ENCODE measurements around the gene ITPKB. TPM values are rescaled to one million over a fixed set of nuclear protein-coding genes. Genes with fewer than 3 reads are reported as not detected.

ITPKB gene
- total RNA-seq, 1 experiment from 2014 or later, result 4.4 TPM

GRCh38 chr1:226608699-226609505 is 130.2 kb downstream of the ITPKB start:
- peak; percentile 68 to 69 for DNase-seq

GRCh38 chr1:226607821-226608220 is 131.3 kb downstream of the ITPKB start:
- intact Hi-C loops (cut with micrococcal nuclease; ENCODE audit: unreplicated experiment), result no loop called here
- Mint-ChIP-seq H3K4me1 (ENCODE audit: low read depth, unreplicated experiment) (peaks cover 10% of the 10 kb centered on the region), H3K4me3 (ENCODE audit: unreplicated experiment) (no peak overlapping the region), H3K9me3 (ENCODE audit: unreplicated experiment) (no peaks in the 10 kb centered on the region), H3K36me3 (ENCODE audit: insufficient read depth, unreplicated experiment) (peaks cover 5% of the 10 kb centered on the region), H3K27ac (ENCODE audit: unreplicated experiment) (no peak overlapping the region), H3K27me3 (ENCODE audit: insufficient read depth, unreplicated experiment) (no peaks in the 10 kb centered on the region)
- no peaks in the 10 kb centered on the region for H3K9me3 ChIP-seq
- no peak for DNase-seq
- H3K4me3 ChIP-seq (ENCODE audit: low read depth, low read length), result no peak overlapping the region
- ChIA-PET POLR2A (no interaction called here), CTCF (no interaction called here)
- no peaks in the 10 kb centered on the region for H3K27me3 ChIP-seq (replicated peaks; ENCODE audit: control insufficient read depth, insufficient read depth, low read length)
- H3K36me3 ChIP-seq (ENCODE audit: control insufficient read depth, insufficient read depth, low read length), result no peaks in the 10 kb centered on the region
- TF ChIP-seq, protein P1, sequence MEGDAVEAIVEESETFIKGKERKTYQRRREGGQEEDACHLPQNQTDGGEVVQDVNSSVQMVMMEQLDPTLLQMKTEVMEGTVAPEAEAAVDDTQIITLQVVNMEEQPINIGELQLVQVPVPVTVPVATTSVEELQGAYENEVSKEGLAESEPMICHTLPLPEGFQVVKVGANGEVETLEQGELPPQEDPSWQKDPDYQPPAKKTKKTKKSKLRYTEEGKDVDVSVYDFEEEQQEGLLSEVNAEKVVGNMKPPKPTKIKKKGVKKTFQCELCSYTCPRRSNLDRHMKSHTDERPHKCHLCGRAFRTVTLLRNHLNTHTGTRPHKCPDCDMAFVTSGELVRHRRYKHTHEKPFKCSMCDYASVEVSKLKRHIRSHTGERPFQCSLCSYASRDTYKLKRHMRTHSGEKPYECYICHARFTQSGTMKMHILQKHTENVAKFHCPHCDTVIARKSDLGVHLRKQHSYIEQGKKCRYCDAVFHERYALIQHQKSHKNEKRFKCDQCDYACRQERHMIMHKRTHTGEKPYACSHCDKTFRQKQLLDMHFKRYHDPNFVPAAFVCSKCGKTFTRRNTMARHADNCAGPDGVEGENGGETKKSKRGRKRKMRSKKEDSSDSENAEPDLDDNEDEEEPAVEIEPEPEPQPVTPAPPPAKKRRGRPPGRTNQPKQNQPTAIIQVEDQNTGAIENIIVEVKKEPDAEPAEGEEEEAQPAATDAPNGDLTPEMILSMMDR (IDR thresholded peaks at IDR 0.05; ENCODE audit: insufficient read depth in 1 of 2, low read depth in 1 of 2, low read length in 1 of 2, severe bottlenecking in 1 of 2, unreplicated experiment in 1 of 2), result no peak
- BruUV-seq (replicated peaks), result no TSS peak
- H3K4me1 ChIP-seq, result peaks cover 20% of the 10 kb centered on the region

More at GRCh38 chr1:226608699-226609505, 130.2 kb downstream of the ITPKB start:
- H3K36me3 Mint-ChIP-seq (ENCODE audit: insufficient read depth, unreplicated experiment), result peaks cover 4% of the 10 kb centered on the region
- peaks cover 29% of the 10 kb centered on the region for H3K4me1 ChIP-seq
- TF ChIP-seq, protein P1 (IDR thresholded peaks at IDR 0.05; ENCODE audit: insufficient read depth in 1 of 2, low read depth in 1 of 2, low read length in 1 of 2, severe bottlenecking in 1 of 2, unreplicated experiment in 1 of 2), result peak; percentile 87 to 89
- intact Hi-C loops (cut with micrococcal nuclease; ENCODE audit: unreplicated experiment), result no loop called here
- H3K4me1 Mint-ChIP-seq (ENCODE audit: low read depth, unreplicated experiment), result peaks cover 7% of the 10 kb centered on the region
- CTCF ChIA-PET, result interaction anchor here (0.6 to 1.4 kb wide), 7 partner anchors 39 to 580 kb away, joined by 3 to 7 read pairs (median 4); partner anchors contain the start of genes PARP1 and STUM
- no peak overlapping the region for H3K4me3 Mint-ChIP-seq (ENCODE audit: unreplicated experiment)
- H3K27ac Mint-ChIP-seq (ENCODE audit: unreplicated experiment), result no peak overlapping the region
- no peaks in the 10 kb centered on the region for H3K27me3 ChIP-seq (replicated peaks; ENCODE audit: control insufficient read depth, insufficient read depth, low read length)
- H3K4me3 ChIP-seq (ENCODE audit: low read depth, low read length), result no peak overlapping the region
- POLR2A ChIA-PET, result no interaction called here
- BruUV-seq (replicated peaks), result no TSS peak
- H3K27me3 Mint-ChIP-seq (ENCODE audit: insufficient read depth, unreplicated experiment), result no peaks in the 10 kb centered on the region
- no peaks in the 10 kb centered on the region for H3K36me3 ChIP-seq (ENCODE audit: control insufficient read depth, insufficient read depth, low read length)
- no peaks in the 10 kb centered on the region for H3K9me3 ChIP-seq
- no peaks in the 10 kb centered on the region for H3K9me3 Mint-ChIP-seq (ENCODE audit: unreplicated experiment)

DNA sequence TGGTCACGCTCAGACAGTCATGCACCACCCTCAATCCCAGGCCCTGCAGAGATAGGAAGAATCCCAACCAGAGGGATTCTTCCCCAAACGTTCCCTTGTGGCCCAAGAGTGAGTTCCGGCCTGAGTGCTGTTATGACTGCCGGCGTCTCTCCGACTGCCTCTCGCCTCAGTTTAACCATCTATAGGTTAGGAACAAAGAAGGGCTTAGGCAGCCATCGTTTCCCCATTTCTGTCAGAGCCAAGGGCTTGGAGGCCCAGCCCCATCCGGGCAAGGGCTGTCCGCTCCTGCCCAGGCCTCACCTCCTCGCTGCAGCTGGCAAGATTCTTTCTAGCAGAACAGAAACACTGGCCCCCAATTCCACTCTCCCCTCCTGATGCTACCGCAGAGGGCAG is 131.8 kb downstream of the ITPKB start:
- peaks cover 15% of the 10 kb centered on the region for H3K4me1 ChIP-seq
- intact Hi-C loops (cut with micrococcal nuclease; ENCODE audit: unreplicated experiment), result no loop called here
- Mint-ChIP-seq H3K36me3 (ENCODE audit: insufficient read depth, unreplicated experiment) (peaks cover 5% of the 10 kb centered on the region), H3K4me1 (ENCODE audit: low read depth, unreplicated experiment) (peaks cover 4% of the 10 kb centered on the region), H3K4me3 (ENCODE audit: unreplicated experiment) (no peak overlapping the region), H3K9me3 (ENCODE audit: unreplicated experiment) (no peaks in the 10 kb centered on the region), H3K27me3 (ENCODE audit: insufficient read depth, unreplicated experiment) (no peaks in the 10 kb centered on the region), H3K27ac (ENCODE audit: unreplicated experiment) (no peak overlapping the region)
- no peak overlapping the region for H3K4me3 ChIP-seq (ENCODE audit: low read depth, low read length)
- no TSS peak for BruUV-seq (replicated peaks)
- CTCF ChIA-PET, result interaction anchor here (1.0 kb wide), 1 partner anchor 45 kb away, joined by 3 read pairs; no protein-coding TSS in a partner anchor
- POLR2A ChIA-PET, result no interaction called here
- no peaks in the 10 kb centered on the region for H3K36me3 ChIP-seq (ENCODE audit: control insufficient read depth, insufficient read depth, low read length)
- no peaks in the 10 kb centered on the region for H3K27me3 ChIP-seq (replicated peaks; ENCODE audit: control insufficient read depth, insufficient read depth, low read length)
- DNase-seq, result no peak
- H3K9me3 ChIP-seq, result no peaks in the 10 kb centered on the region
- TF ChIP-seq, protein P1 (IDR thresholded peaks at IDR 0.05; ENCODE audit: insufficient read depth in 1 of 2, low read depth in 1 of 2, low read length in 1 of 2, severe bottlenecking in 1 of 2, unreplicated experiment in 1 of 2), result no peak
